IMR-90 (cell line): ENCODE measurements around the gene AP4M1. TPM values are rescaled to one million over a fixed set of nuclear protein-coding genes. Genes with fewer than 3 reads are reported as not detected.

ENCODE experiments used
- ATAC-seq: fragments of 200-7000 bp; cut with Tn5 transposase; 2 replicates; pipeline ENCODE4 v1.9.1; 2020; ENCODE audit warnings: low read depth, mild to moderate bottlenecking, moderate library complexity
- BruUV-seq: library from RNA; stranded (reverse); fragments of 400-500 nt; replicated peaks from 2 replicates; lab custom pipeline; 2021; lab: Mats Ljungman, UMichigan
- CTCF ChIA-PET: fragments of 300-600 bp; formaldehyde crosslinking; extraction: SDS; loops from one replicate; lab custom pipeline; 2021; ENCODE audit warnings: antibody characterized with exemption; lab: Yijun Ruan, JAX
- POLR2A ChIA-PET: fragments of 300-600 bp; sonication (Branson Sonifier 250); formaldehyde crosslinking; loops from one replicate; lab custom pipeline; 2022; ENCODE audit warnings: antibody characterized with exemption; ENCODE audit not compliant: unreplicated experiment; lab: Charles Lee
- DNase-seq: peaks from one replicate; pipeline ENCODE4 v3.0.0; 2013
- H2AFZ ChIP-seq: replicated peaks from 2 replicates; pipeline ENCODE3; 2013; ENCODE audit warnings: low read length, mild to moderate bottlenecking; ENCODE audit not compliant: poor library complexity
- H2AK5ac ChIP-seq: 2 replicates; pipeline ENCODE4 v1.6.1; 2013; ENCODE audit warnings: low read depth, low read length, inconsistent platforms
- H2AK9ac ChIP-seq: replicated peaks from 2 replicates; pipeline ENCODE3; 2013; ENCODE audit warnings: mild to moderate bottlenecking, low read depth, low read length, moderate library complexity; ENCODE audit not compliant: poor library complexity
- H2BK120ac ChIP-seq: 2 replicates; pipeline ENCODE4 v1.6.1; 2013; ENCODE audit warnings: low read depth, low read length, inconsistent platforms
- H2BK15ac ChIP-seq: 3 replicates; pipeline ENCODE4 v1.6.1; 2013; ENCODE audit warnings: low read depth, low read length, inconsistent platforms
- H2BK20ac ChIP-seq: 2 replicates; pipeline ENCODE4 v1.6.1; 2013; ENCODE audit warnings: low read depth, mild to moderate bottlenecking, inconsistent platforms, low read length, moderate library complexity
- H2BK5ac ChIP-seq: 2 replicates; pipeline ENCODE4 v1.6.1; 2013; ENCODE audit warnings: mild to moderate bottlenecking, low read depth, low read length, inconsistent platforms; ENCODE audit not compliant: poor library complexity, severe bottlenecking
- H3K14ac ChIP-seq: replicated peaks from 2 replicates; pipeline ENCODE4 v1.6.1; 2013; ENCODE audit warnings: low read depth, low read length, inconsistent platforms
- H3K18ac ChIP-seq: 2 replicates; pipeline ENCODE4 v1.6.1; 2013; ENCODE audit warnings: low read depth, low read length, control low read depth
- H3K23ac ChIP-seq: 2 replicates; pipeline ENCODE4 v1.6.1; 2013; ENCODE audit warnings: low read depth, low read length, inconsistent platforms
- H3K27ac ChIP-seq: 2 replicates; pipeline ENCODE4 v1.5.1; 2013; ENCODE audit warnings: mild to moderate bottlenecking, control low read depth, low read length; ENCODE audit not compliant: insufficient read depth
- H3K27me3 ChIP-seq: 2 replicates; pipeline ENCODE4 v1.6.1; 2013; ENCODE audit warnings: low read length; ENCODE audit not compliant: control insufficient read depth, insufficient read depth
- H3K36me3 ChIP-seq: 2 replicates; pipeline ENCODE4 v1.6.1; 2013; ENCODE audit warnings: low read length, mixed read lengths; ENCODE audit not compliant: control insufficient read depth, insufficient read depth
- H3K4ac ChIP-seq: 2 replicates; pipeline ENCODE4 v1.6.1; 2013; ENCODE audit warnings: low read depth, low read length, inconsistent platforms
- H3K4me1 ChIP-seq: 2 replicates; pipeline ENCODE4 v1.6.1; 2013; ENCODE audit warnings: low read length, mixed read lengths; ENCODE audit not compliant: control insufficient read depth, insufficient read depth
- H3K4me2 ChIP-seq: 2 replicates; pipeline ENCODE4 v1.6.1; 2013; ENCODE audit warnings: low read depth, mild to moderate bottlenecking, control low read depth, low read length, moderate library complexity
- H3K4me3 ChIP-seq: 2 replicates; pipeline ENCODE4 v1.5.1; 2013; ENCODE audit warnings: low read depth, mild to moderate bottlenecking, control low read depth, low read length, moderate library complexity; ENCODE audit not compliant: insufficient read depth
- H3K56ac ChIP-seq: 2 replicates; pipeline ENCODE4 v1.6.1; 2013; ENCODE audit warnings: low read length, inconsistent platforms; ENCODE audit not compliant: insufficient read depth; ENCODE audit errors: extremely low read depth
- H3K79me1 ChIP-seq, 2 experiments: 2 replicates each; pipeline ENCODE4 v1.6.1; 2013; ENCODE audit warnings: low read length in 2 of 2, inconsistent platforms in 1 of 2, low read depth in 1 of 2
- H3K9ac ChIP-seq: 2 replicates; pipeline ENCODE4 v1.6.1; 2013; ENCODE audit warnings: low read depth, low read length, control low read depth
- H3K9me1 ChIP-seq: 2 replicates; pipeline ENCODE4 v1.6.1; 2013; ENCODE audit warnings: low read length, inconsistent platforms; ENCODE audit not compliant: insufficient read depth
- H3K9me3 ChIP-seq: 2 replicates; pipeline ENCODE4 v1.6.1; 2013; ENCODE audit warnings: low read length; ENCODE audit not compliant: control insufficient read depth, insufficient read depth
- H4K20me1 ChIP-seq: 2 replicates; pipeline ENCODE4 v1.6.1; 2013; ENCODE audit warnings: low read length, inconsistent platforms; ENCODE audit not compliant: insufficient read depth
- H4K5ac ChIP-seq: 2 replicates; pipeline ENCODE4 v1.6.1; 2013; ENCODE audit warnings: mild to moderate bottlenecking, low read depth, low read length, control low read depth
- H4K8ac ChIP-seq, 2 experiments: 2 replicates each; pipeline ENCODE4 v1.6.1; 2013; ENCODE audit warnings: low read depth in 2 of 2, low read length in 2 of 2, control low read depth in 1 of 2, inconsistent platforms in 1 of 2
- H4K91ac ChIP-seq: 2 replicates; pipeline ENCODE4 v1.6.1; 2013; ENCODE audit warnings: low read depth, low read length, inconsistent platforms; ENCODE audit not compliant: insufficient read depth
- CEBPB ChIP-seq: IDR thresholded peaks from 2 replicates; pipeline ENCODE4 v1.6.1; 2012; ENCODE audit warnings: low read depth, low read length, improper control_type of control experiment
- FOS ChIP-seq: fragments of 150-350 bp; IDR thresholded peaks from 2 replicates; pipeline ENCODE4 v1.6.1; 2016; ENCODE audit warnings: low read depth, low read length
- MAFK ChIP-seq: IDR thresholded peaks from 2 replicates; pipeline ENCODE4 v1.6.1; 2012; ENCODE audit warnings: low read depth, low read length, improper control_type of control experiment
- MAZ ChIP-seq: IDR thresholded peaks from 2 replicates; pipeline ENCODE4 v1.6.1; 2012; ENCODE audit warnings: low read depth, mild to moderate bottlenecking, low read length, improper control_type of control experiment, moderate library complexity, borderline replicate concordance
- RCOR1 ChIP-seq: IDR thresholded peaks from 2 replicates; pipeline ENCODE4 v1.6.1; 2012; ENCODE audit warnings: mild to moderate bottlenecking, low read length, improper control_type of control experiment; ENCODE audit not compliant: insufficient replicate concordance
- SMC3 ChIP-seq: fragments of 150-350 bp; IDR thresholded peaks from 2 replicates; pipeline ENCODE4 v1.6.1; 2016; ENCODE audit warnings: low read depth, mild to moderate bottlenecking, antibody characterized with exemption, low read length, moderate library complexity
- WGBS, 2 experiments: methylation state at CpG; one replicate each; pipeline versions ENCODE4 v1.1.5 to v1.1.7; 2013; ENCODE audit warnings: missing lambda C conversion rate in 2 of 2; ENCODE audit not compliant: insufficient read length in 1 of 2; ENCODE audit errors: extremely low coverage in 2 of 2; 5-methylcytosine and 5-hydroxymethylcytosine counted together
- dilution Hi-C: fragments of 300-500 bp; cut with HindIII; formaldehyde crosslinking; loops from one replicate; pipeline ENCODE4 v1.14.3; 2018; ENCODE audit warnings: low sequenced_read_pairs; ENCODE audit not compliant: unreplicated experiment
- in situ Hi-C: fragments of 300-500 bp; cut with MboI; formaldehyde crosslinking; loops from 3 replicates; pipeline ENCODE4 v1.14.3; 2019; ENCODE audit warnings: low sequenced_read_pairs, inconsistent platforms, mixed read lengths
- intact Hi-C: fragments of 100-400 bp; cut with micrococcal nuclease; formaldehyde crosslinking; loops from 2 replicates; pipeline ENCODE4 v1.10.0; 2022
- polyA plus RNA-seq, 3 experiments: library from polyadenylated mRNA; depleted of rRNA; stranded (reverse); fragments of >200 nt; gene quantifications; 2 replicates each; pipeline ENCODE4 v1.2.3, GENCODE V29; 2012; ENCODE audit warnings: low replicate concordance in 1 of 3
- total RNA-seq: library from RNA; depleted of rRNA; stranded (reverse); fragments of >200 nt; gene quantifications from 2 replicates; pipeline ENCODE4 v1.2.3, GENCODE V29; 2012

Gene AP4M1
- total and polyA plus RNA-seq, 2 of the 4 experiments (the other 2 are of a cell fraction) = 21.1 to 21.4 TPM

GRCh38 chr7:100120733-100121036 lies 19.2 kb downstream of the AP4M1 start:
- H2AK5ac ChIP-seq = peak overlapping the region; percentile 13; the same call in 1 of the 2 replicates
- peak overlapping the region; percentile 66; the same call in 1 of the 2 replicates for H3K23ac ChIP-seq
- peak overlapping the region; percentile 85 for H3K4ac ChIP-seq
- TF ChIP-seq RCOR1 (no peak), FOS (no peak), MAFK (no peak), MAZ (no peak), SMC3 (no peak), CEBPB (no peak)
- CTCF ChIA-PET = interaction anchor here (0.7 kb wide), 1 partner anchor 10 kb away, joined by 3 read pairs; no protein-coding TSS in a partner anchor
- no peak overlapping the region for H2BK20ac ChIP-seq
- DNase-seq = no peak
- peaks cover 28 to 54% of the 10 kb centered on the region in 2 experiments for H3K79me1 ChIP-seq
- no peak overlapping the region for H2BK120ac ChIP-seq
- H2AFZ ChIP-seq = peak overlapping the region; percentile 96
- H4K20me1 ChIP-seq = no peaks in the 10 kb centered on the region; the same call in 1 of the 2 replicates
- dilution Hi-C loops = no loop called here
- peak overlapping the region; percentile 84 for H3K4me2 ChIP-seq
- peak overlapping the region; percentile 45 for H3K27ac ChIP-seq
- H3K4me1 ChIP-seq = peaks cover 6% of the 10 kb centered on the region; the same call in 1 of the 2 replicates
- in situ Hi-C loops = no loop called here
- POLR2A ChIA-PET = interaction anchor here (0.6 to 1.4 kb wide), 2 partner anchors 19 to 276 kb away, joined by 3 to 6 read pairs; partner anchors contain the start of gene AP4M1
- H4K8ac ChIP-seq = peak overlapping the region; percentile 48 to 77; a peak in 2 of 4 replicates
- H3K56ac ChIP-seq = peak overlapping the region; percentile 24; the same call in 1 of the 2 replicates
- H3K9me1 ChIP-seq = peaks cover 17% of the 10 kb centered on the region
- H3K14ac ChIP-seq = peak overlapping the region; percentile 15; the same call in 1 of the 2 replicates
- no peak overlapping the region for H3K18ac ChIP-seq
- intact Hi-C loops = no loop called here
- no peaks in the 10 kb centered on the region for H3K27me3 ChIP-seq
- H3K9ac ChIP-seq = peak overlapping the region; percentile 67
- H2BK15ac ChIP-seq = peak overlapping the region; percentile 19; the same call in 1 of the 3 replicates
- H3K36me3 ChIP-seq = peaks cover 4% of the 10 kb centered on the region; the same call in 1 of the 2 replicates
- BruUV-seq = no TSS peak
- no peak for ATAC-seq
- H4K5ac ChIP-seq = peak overlapping the region; percentile 11
- peak overlapping the region; percentile 42; the same call in 1 of the 2 replicates for H4K91ac ChIP-seq
- peak overlapping the region; percentile 73 for H2BK5ac ChIP-seq
- H3K9me3 ChIP-seq = no peaks in the 10 kb centered on the region
- peak overlapping the region; percentile 87 for H2AK9ac ChIP-seq
- no CpG with 5 or more reads among the region's 1 CpG for WGBS, 2 experiments
- H3K4me3 ChIP-seq = peak overlapping the region; percentile 61
